Suprapubic skin (tissue), 3 donors: Measurements from ENCODE around the gene UBTD1.

Experiments
- EP300 ChIP-seq: sonication (generic); formaldehyde crosslinking; IDR thresholded peaks from one replicate; pipeline ENCODE4 v1.6.1; 2017; ENCODE audit warnings: antibody characterized with exemption
- TF ChIP-seq, protein P1 (sequence below), 2 donors: fragments of 200-600 bp in 1 of 2; fragments of 450-650 bp in 1 of 2; sonication (generic) in 1 of 2; IDR thresholded peaks; one replicate each; pipeline ENCODE4 v1.5.1; 2016 to 2019; ENCODE audit warnings: antibody characterized with exemption in 2 of 2, mild to moderate bottlenecking in 1 of 2, moderate library complexity in 1 of 2

DNA sequence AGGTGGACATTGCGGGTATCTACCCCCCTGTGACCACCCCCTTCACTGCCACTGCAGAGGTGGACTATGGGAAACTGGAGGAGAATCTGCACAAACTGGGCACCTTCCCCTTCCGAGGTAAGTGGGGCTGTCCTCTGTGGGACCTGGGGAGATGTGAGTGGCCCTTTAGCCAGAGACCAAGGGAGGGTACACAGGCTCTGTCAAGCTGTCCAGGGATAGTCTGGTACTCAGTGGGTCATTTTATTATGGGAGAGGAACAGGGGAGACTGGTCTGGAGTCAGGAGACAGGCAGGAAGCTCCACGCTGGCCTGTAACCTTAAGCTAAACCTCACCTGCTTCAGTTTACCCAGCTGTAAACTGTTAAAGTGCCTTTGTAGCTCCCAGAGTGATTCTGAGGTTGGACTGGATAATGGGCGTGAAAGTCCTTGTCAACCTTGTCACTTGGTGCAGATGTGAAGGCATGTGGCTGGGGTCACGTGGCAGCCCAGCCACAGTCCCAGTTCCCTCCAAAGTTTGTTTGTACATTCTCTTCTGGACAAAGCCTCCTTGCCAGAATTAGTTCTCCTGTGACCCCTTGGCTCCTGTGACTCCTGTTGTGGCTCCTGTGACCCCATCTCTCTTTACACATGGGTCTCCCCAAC is 86.2 kb downstream of the UBTD1 start:
- TF ChIP-seq, protein P1, sequence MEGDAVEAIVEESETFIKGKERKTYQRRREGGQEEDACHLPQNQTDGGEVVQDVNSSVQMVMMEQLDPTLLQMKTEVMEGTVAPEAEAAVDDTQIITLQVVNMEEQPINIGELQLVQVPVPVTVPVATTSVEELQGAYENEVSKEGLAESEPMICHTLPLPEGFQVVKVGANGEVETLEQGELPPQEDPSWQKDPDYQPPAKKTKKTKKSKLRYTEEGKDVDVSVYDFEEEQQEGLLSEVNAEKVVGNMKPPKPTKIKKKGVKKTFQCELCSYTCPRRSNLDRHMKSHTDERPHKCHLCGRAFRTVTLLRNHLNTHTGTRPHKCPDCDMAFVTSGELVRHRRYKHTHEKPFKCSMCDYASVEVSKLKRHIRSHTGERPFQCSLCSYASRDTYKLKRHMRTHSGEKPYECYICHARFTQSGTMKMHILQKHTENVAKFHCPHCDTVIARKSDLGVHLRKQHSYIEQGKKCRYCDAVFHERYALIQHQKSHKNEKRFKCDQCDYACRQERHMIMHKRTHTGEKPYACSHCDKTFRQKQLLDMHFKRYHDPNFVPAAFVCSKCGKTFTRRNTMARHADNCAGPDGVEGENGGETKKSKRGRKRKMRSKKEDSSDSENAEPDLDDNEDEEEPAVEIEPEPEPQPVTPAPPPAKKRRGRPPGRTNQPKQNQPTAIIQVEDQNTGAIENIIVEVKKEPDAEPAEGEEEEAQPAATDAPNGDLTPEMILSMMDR (IDR thresholded peaks at IDR 0.05), result no peak
- no peak for TF ChIP-seq EP300
